DOHH2 (cell line): ENCODE measurements around the gene B3GALT6.
"Not testable (repeated sequence)": the region's sequence is repeated elsewhere in the genome, so short reads cannot be mapped to it uniquely, and the experiment has no call there.

ENCODE experiments used
- H3F3A ChIP-seq: fragments of 200-600 bp; sonication (generic), shearing (Covaris generic); 2 replicates; pipeline ENCODE4 v1.6.0; 2016; ENCODE audit warnings: antibody characterized with exemption, mild to moderate bottlenecking; ENCODE audit not compliant: control insufficient read depth, insufficient read depth
- H3K27ac ChIP-seq: fragments of 200-600 bp; sonication (generic); 2 replicates; pipeline ENCODE4 v1.5.1; 2014; ENCODE audit warnings: low read depth, mild to moderate bottlenecking, low read length, moderate library complexity
- H3K27me3 ChIP-seq: fragments of 200-600 bp; sonication (generic); 2 replicates; pipeline ENCODE4 v1.6.1; 2014; ENCODE audit warnings: mild to moderate bottlenecking, low read length, mixed read lengths; ENCODE audit not compliant: control insufficient read depth
- H3K36me3 ChIP-seq: fragments of 200-600 bp; sonication (generic); 2 replicates; pipeline ENCODE4 v1.6.1; 2014; ENCODE audit warnings: mild to moderate bottlenecking, low read length, moderate library complexity, mixed read lengths; ENCODE audit not compliant: control insufficient read depth
- H3K4me1 ChIP-seq: fragments of 200-600 bp; sonication (generic); 2 replicates; pipeline ENCODE4 v1.6.1; 2014; ENCODE audit warnings: mild to moderate bottlenecking, low read length, mixed read lengths; ENCODE audit not compliant: control insufficient read depth
- H3K4me2 ChIP-seq: fragments of 200-600 bp; sonication (generic); 2 replicates; pipeline ENCODE4 v1.6.0; 2014; ENCODE audit warnings: mild to moderate bottlenecking, low read length, moderate library complexity
- H3K4me3 ChIP-seq: fragments of 200-600 bp; sonication (generic); 2 replicates; pipeline ENCODE4 v1.5.1; 2014; ENCODE audit warnings: mild to moderate bottlenecking, low read length, mixed read lengths
- H3K79me2 ChIP-seq: fragments of 200-600 bp; sonication (generic); 2 replicates; pipeline ENCODE4 v1.6.1; 2014; ENCODE audit warnings: mild to moderate bottlenecking, low read length, mixed read lengths; ENCODE audit not compliant: control insufficient read depth
- H3K9me2 ChIP-seq: fragments of 200-600 bp; sonication (generic); replicated peaks from 2 replicates; pipeline ENCODE4 v1.6.1; 2014; ENCODE audit warnings: mild to moderate bottlenecking, low read length, mixed read lengths; ENCODE audit not compliant: control insufficient read depth
- H3K9me3 ChIP-seq: fragments of 200-600 bp; sonication (generic); 2 replicates; pipeline ENCODE4 v1.6.1; 2014; ENCODE audit warnings: antibody characterized with exemption, low read length, mixed read lengths; ENCODE audit not compliant: control insufficient read depth, insufficient read depth
- H4K20me1 ChIP-seq: fragments of 200-600 bp; sonication (generic); 2 replicates; pipeline ENCODE4 v1.6.0; 2014; ENCODE audit warnings: low read depth, mild to moderate bottlenecking, antibody characterized with exemption, low read length, moderate library complexity; ENCODE audit not compliant: control insufficient read depth, insufficient read depth
- EZH2phosphoT487 ChIP-seq: fragments of 200-600 bp; sonication (generic); IDR thresholded peaks from 2 replicates; pipeline ENCODE4 v1.6.1; 2017; ENCODE audit warnings: borderline replicate concordance, mild to moderate bottlenecking, antibody characterized with exemption, low read length, moderate library complexity, mixed read lengths
- TF ChIP-seq, protein P1 (sequence below): fragments of 200-600 bp; sonication (generic); IDR thresholded peaks from one replicate; pipeline ENCODE4 v1.5.1; 2014; ENCODE audit warnings: antibody characterized with exemption, mild to moderate bottlenecking, low read depth, low read length; ENCODE audit not compliant: poor library complexity, severe bottlenecking

The B3GALT6 gene

DNA sequence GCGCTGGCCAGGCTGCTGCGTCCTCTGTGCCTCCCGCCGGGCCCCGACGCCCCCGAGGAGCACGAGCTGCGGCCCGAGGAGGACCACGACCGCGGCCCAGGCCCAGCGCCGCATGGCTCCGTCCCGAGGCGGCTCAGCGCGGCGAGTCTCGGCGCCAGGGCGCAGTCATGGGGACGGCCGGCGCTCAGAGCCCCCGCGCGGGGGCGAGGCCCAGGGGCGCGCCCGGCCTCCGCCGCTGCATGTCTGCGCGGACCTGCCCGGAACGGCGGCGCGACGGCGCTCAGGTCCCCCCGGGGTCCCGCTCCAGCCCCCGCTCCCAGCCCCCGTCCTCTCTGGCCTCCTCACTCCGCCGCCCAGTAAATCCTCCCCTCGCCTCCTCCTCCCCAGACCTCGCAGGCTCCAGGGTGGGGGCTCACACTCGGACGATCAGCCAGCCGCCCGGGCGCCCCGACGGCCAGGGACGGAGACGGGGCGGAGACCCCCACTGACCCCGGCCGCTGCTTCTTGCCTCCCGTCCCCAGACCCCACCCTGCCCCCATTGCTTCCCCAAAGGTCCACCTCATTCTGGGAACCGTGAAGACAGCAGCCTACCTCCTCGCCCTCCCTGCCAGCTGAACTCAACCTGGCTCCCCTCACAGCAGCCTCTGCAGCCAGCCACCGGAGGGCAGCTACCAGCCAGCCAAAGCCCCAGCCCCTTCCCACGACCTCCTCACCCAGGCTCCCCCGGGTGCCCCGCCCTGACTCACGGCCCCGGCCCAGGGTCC, 14.7 kb downstream of the B3GALT6 start, which contains the start of gene C1QTNF12:
Gene C1QTNF12 (minus strand): TSS at position 146 of the 764 bp plus-strand sequence. CDS start 32 bp downstream, at position 114.
- no peaks in the 10 kb centered on the region for H3K36me3 ChIP-seq
- H3F3A ChIP-seq, result no peaks in the 10 kb centered on the region
- no peak within 1 kb of the TSS for H3K4me2 ChIP-seq
- H4K20me1 ChIP-seq, result no peaks in the 10 kb centered on the region
- no peak for TF ChIP-seq EZH2phosphoT487
- TF ChIP-seq, protein P1, sequence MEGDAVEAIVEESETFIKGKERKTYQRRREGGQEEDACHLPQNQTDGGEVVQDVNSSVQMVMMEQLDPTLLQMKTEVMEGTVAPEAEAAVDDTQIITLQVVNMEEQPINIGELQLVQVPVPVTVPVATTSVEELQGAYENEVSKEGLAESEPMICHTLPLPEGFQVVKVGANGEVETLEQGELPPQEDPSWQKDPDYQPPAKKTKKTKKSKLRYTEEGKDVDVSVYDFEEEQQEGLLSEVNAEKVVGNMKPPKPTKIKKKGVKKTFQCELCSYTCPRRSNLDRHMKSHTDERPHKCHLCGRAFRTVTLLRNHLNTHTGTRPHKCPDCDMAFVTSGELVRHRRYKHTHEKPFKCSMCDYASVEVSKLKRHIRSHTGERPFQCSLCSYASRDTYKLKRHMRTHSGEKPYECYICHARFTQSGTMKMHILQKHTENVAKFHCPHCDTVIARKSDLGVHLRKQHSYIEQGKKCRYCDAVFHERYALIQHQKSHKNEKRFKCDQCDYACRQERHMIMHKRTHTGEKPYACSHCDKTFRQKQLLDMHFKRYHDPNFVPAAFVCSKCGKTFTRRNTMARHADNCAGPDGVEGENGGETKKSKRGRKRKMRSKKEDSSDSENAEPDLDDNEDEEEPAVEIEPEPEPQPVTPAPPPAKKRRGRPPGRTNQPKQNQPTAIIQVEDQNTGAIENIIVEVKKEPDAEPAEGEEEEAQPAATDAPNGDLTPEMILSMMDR, result no peak
- no peak within 1 kb of the TSS for H3K27ac ChIP-seq
- H3K4me1 ChIP-seq, result peaks cover 14% of the 10 kb centered on the region
- H3K9me3 ChIP-seq, result no peaks in the 10 kb centered on the region
- no peaks in the 10 kb centered on the region for H3K27me3 ChIP-seq
- no peak within 1 kb of the TSS for H3K4me3 ChIP-seq
- no peaks in the 10 kb centered on the region for H3K79me2 ChIP-seq
- no peaks in the 10 kb centered on the region for H3K9me2 ChIP-seq

DNA sequence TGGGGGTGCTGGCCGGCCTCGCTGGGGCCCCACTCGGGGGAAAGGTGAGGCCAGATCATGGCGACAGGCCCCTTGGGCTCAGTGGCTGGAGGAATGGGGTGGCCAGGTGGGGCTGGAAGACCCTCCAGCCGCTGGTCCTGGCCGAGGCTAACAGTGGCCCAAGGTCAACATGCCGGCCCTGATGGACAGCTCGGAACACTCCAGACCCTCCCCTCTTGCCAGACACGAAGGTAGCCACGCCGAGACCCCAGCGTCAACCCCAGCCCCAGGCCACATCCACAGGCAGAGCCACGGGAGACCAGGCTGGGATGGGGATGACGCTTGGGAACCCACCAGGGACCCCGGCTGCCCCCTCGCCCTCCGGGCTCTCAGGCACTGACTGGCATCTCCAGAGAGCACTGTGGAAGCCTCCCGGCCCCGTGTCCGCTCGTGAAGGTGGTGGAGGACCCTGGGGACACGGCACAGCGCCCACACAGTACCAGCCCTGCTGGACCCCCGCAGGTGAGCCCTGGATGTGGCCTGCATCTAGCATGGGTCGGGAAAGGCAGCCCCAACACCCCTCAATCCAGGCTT, 15.4 kb downstream of the B3GALT6 start:
- Histone ChIP-seq H3K79me2 (no peaks in the 10 kb centered on the region), H3K36me3 (no peaks in the 10 kb centered on the region; the same call in 1 of the 2 replicates), H3K9me3 (no peaks in the 10 kb centered on the region), H3K4me1 (peaks cover 14% of the 10 kb centered on the region), H3K27ac (no peak overlapping the region), H4K20me1 (no peaks in the 10 kb centered on the region), H3K4me2 (no peak overlapping the region), H3F3A (no peaks in the 10 kb centered on the region), H3K27me3 (no peaks in the 10 kb centered on the region), H3K4me3 (no peak overlapping the region), H3K9me2 (no peaks in the 10 kb centered on the region)
- TF ChIP-seq EZH2phosphoT487, result no peak
- TF ChIP-seq, protein P1, result no peak

DNA sequence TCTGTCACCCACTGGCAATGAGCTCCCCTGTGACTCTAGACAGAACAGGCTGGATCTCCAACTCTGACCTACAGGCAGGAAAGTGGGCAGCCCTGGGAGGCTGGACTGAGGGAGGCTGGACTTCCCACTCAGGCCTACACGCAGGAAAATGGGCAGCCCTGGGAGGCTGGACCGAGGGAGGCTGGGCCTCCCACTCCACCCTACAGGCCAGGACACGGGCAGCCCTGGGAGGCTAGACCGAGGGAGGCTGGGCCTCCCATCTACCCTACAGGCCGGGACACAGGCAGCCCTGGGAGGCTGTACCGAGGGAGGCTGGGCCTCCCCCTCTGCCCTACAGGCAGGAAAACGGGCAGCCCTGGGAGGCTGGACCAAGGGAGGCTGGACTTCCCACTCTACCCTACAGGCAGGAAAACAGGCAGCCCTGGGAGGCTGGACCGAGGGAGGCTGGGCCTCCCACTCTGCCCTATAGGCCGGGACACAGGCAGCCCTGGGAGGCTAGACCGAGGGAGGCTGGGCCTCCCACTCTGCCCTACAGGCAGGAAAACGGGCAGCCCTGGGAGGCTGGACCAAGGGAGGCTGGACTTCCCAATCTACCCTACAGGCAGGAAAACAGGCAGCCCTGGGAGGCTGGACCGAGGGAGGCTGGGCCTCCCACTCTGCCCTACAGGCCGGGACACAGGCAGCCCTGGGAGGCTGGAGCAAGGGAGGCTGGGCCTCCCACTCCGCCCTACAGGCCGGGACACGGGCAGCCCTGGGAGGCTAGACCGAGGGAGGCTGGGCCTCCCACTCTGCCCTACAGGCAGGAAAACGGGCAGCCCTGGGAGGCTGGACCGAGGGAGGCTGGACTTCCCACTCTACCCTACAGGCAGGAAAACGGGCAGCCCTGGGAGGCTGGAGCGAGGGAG, 16.2 kb downstream of the B3GALT6 start:
- H3K4me1 ChIP-seq, result peaks cover 14% of the 10 kb centered on the region
- not testable (repeated sequence) for H4K20me1 ChIP-seq, H3K4me2 ChIP-seq, H3K9me3 ChIP-seq, H3K27me3 ChIP-seq, H3F3A ChIP-seq, H3K36me3 ChIP-seq, H3K4me3 ChIP-seq, H3K9me2 ChIP-seq, H3K79me2 ChIP-seq, H3K27ac ChIP-seq
